GM18867 (cell line): ENCODE measurements around the gene FXR2.

Experiments
- ATAC-seq: cut with Tn5 transposase; IDR thresholded peaks from one replicate; pipeline ENCODE4 v1.9.1; 2021; ENCODE audit warnings: mild to moderate bottlenecking, moderate library complexity; ENCODE audit not compliant: unreplicated experiment

The FXR2 gene

GRCh38 chr17:7589204-7589868, 25.4 kb downstream of the FXR2 start:
- ATAC-seq = no peak

GRCh38 chr17:7588553-7589203, 26.0 kb downstream of the FXR2 start:
- ATAC-seq = no peak

- no peak for ATAC-seq
These were observed 27.1 kb downstream of the FXR2 start for GRCh38 chr17:7587420-7588151.

- ATAC-seq = no peak
These were observed 27.9 kb downstream of the FXR2 start for GRCh38 chr17:7586673-7587419.

GRCh38 chr17:7583253-7584109, 31.2 kb downstream of the FXR2 start, which contains the start of gene MPDU1:
Gene MPDU1 (plus strand): TSS chr17:7583852. CDS start chr17:7583863, 11 bp downstream.
- peak; percentile 65 for ATAC-seq

- ATAC-seq = no peak
These were observed 32.1 kb downstream of the FXR2 start for GRCh38 chr17:7582396-7583252.

GRCh38 chr17:7580604-7581575, 33.8 kb downstream of the FXR2 start:
- no peak for ATAC-seq

- no peak for ATAC-seq
These were observed 34.7 kb downstream of the FXR2 start for GRCh38 chr17:7579834-7580603.

GRCh38 chr17:7579001-7579833, 35.5 kb downstream of the FXR2 start, which contains the start of gene CD68:
Gene CD68 (plus strand): TSS chr17:7579638. CDS start chr17:7579678, 40 bp downstream.
- ATAC-seq = peak; percentile 34

GRCh38 chr17:7577327-7578199, 37.1 kb downstream of the FXR2 start:
- no peak for ATAC-seq

- ATAC-seq = no peak
These were observed 38.2 kb downstream of the FXR2 start for GRCh38 chr17:7576432-7576937.

- no peak for ATAC-seq
These were observed 38.7 kb downstream of the FXR2 start for GRCh38 chr17:7575959-7576358.

- ATAC-seq = no peak
These were observed 39.2 kb downstream of the FXR2 start for GRCh38 chr17:7575481-7575883.

GRCh38 chr17:7574176-7574953, 40.3 kb downstream of the FXR2 start:
- no peak for ATAC-seq
